GM23248 (cell line): ENCODE measurements around the gene DDR1. TPM values are rescaled to one million over a fixed set of nuclear protein-coding genes. Genes with fewer than 3 reads are reported as not detected.
"Not testable (repeated sequence)": the region's sequence is repeated elsewhere in the genome, so short reads cannot be mapped to it uniquely, and the experiment has no call there.

Experiments used
- DNase-seq: peaks from one replicate; pipeline ENCODE4 v3.0.0-alpha.2; 2015
- H2AFZ ChIP-seq: fragments of 200-600 bp; sonication (generic); 2 replicates; pipeline ENCODE4 v1.6.1; 2016; ENCODE audit warnings: antibody characterized with exemption
- H3F3A ChIP-seq: fragments of 200-600 bp; sonication (generic); 2 replicates; pipeline ENCODE4 v1.6.1; 2016; ENCODE audit warnings: mild to moderate bottlenecking, antibody characterized with exemption, mixed run types; ENCODE audit not compliant: insufficient read depth
- H3K27ac ChIP-seq: fragments of 200-600 bp; sonication (generic); 2 replicates; pipeline ENCODE4 v1.5.1; 2016; ENCODE audit warnings: mild to moderate bottlenecking
- H3K27me3 ChIP-seq: fragments of 200-600 bp; sonication (generic); replicated peaks from 2 replicates; pipeline ENCODE4 v1.6.1; 2016; ENCODE audit warnings: mild to moderate bottlenecking; ENCODE audit not compliant: insufficient read depth
- H3K36me3 ChIP-seq: fragments of 200-600 bp; sonication (generic); 2 replicates; pipeline ENCODE4 v1.6.1; 2016; ENCODE audit warnings: low read depth, mild to moderate bottlenecking
- H3K4me1 ChIP-seq: fragments of 200-600 bp; sonication (generic); 2 replicates; pipeline ENCODE4 v1.6.1; 2016; ENCODE audit warnings: mild to moderate bottlenecking; ENCODE audit not compliant: insufficient read depth
- H3K4me2 ChIP-seq: fragments of 200-600 bp; sonication (generic); one replicate; pipeline ENCODE4 v1.6.1; 2016; ENCODE audit warnings: mild to moderate bottlenecking; ENCODE audit not compliant: unreplicated experiment
- H3K4me3 ChIP-seq: fragments of 200-600 bp; sonication (generic); 2 replicates; pipeline ENCODE4 v1.5.1; 2016; ENCODE audit warnings: mild to moderate bottlenecking
- H3K79me2 ChIP-seq: fragments of 200-600 bp; sonication (generic); 2 replicates; pipeline ENCODE4 v1.6.1; 2016; ENCODE audit warnings: mild to moderate bottlenecking; ENCODE audit not compliant: insufficient read depth
- H3K9ac ChIP-seq: fragments of 200-600 bp; sonication (generic); 2 replicates; pipeline ENCODE4 v1.6.1; 2016; ENCODE audit warnings: mild to moderate bottlenecking
- H3K9me2 ChIP-seq: fragments of 200-600 bp; sonication (generic); 2 replicates; pipeline ENCODE4 v1.6.1; 2016; ENCODE audit warnings: mixed run types, mild to moderate bottlenecking, moderate library complexity; ENCODE audit not compliant: insufficient read depth
- H3K9me3 ChIP-seq: fragments of 200-600 bp; sonication (generic); one replicate; pipeline ENCODE4 v1.6.1; 2017; ENCODE audit warnings: low read depth
- H4K20me1 ChIP-seq: fragments of 200-600 bp; sonication (generic); 2 replicates; pipeline ENCODE4 v1.6.0; 2016; ENCODE audit not compliant: insufficient read depth
- EZH2 ChIP-seq: fragments of 200-600 bp; sonication (generic); IDR thresholded peaks from 2 replicates; pipeline ENCODE4 v1.6.1; 2018; ENCODE audit warnings: antibody characterized with exemption, mild to moderate bottlenecking; ENCODE audit not compliant: insufficient read depth, poor library complexity, severe bottlenecking
- EZH2phosphoT487 ChIP-seq: fragments of 200-600 bp; sonication (generic); IDR thresholded peaks from 2 replicates; pipeline ENCODE4 v1.6.1; 2018; ENCODE audit warnings: antibody characterized with exemption, moderate library complexity, mild to moderate bottlenecking, low read depth; ENCODE audit not compliant: insufficient read depth
- WGBS, 2 experiments: methylation state at CpG; one replicate each; pipeline ENCODE4 v1.1.6; 2015 to 2017; ENCODE audit warnings: low lambda C conversion rate in 2 of 2, low coverage in 1 of 2; ENCODE audit errors: missing lambda C conversion rate in 2 of 2; 5-methylcytosine and 5-hydroxymethylcytosine counted together
- in situ Hi-C: fragments of 300-500 bp; cut with MboI; formaldehyde crosslinking; loops from 2 replicates; pipeline ENCODE4 v1.15.0; 2020
- polyA plus RNA-seq: library from polyadenylated mRNA; unstranded; fragments of >200 nt; fragmentation: Nextera tagmentation; extraction: Ambion mirVana; gene quantifications from 2 replicates; pipeline ENCODE4 v1.2.1, GENCODE V29; 2016
- total RNA-seq: library from RNA; depleted of rRNA; stranded (reverse); fragments of >200 nt; shearing (Covaris generic); gene quantifications from 2 replicates; pipeline ENCODE4 v1.2.3, GENCODE V29; 2014

DDR1 gene
- total and polyA plus RNA-seq, 2 experiments from 2014 or later = 16.9 to 27.0 TPM

GRCh38 chr6:30917041-30917440, 32.7 kb downstream of the DDR1 start:
- H3K4me2 ChIP-seq = no peak overlapping the region
- 91 to 92% methylated on average over 7 of the region's 7 CpGs for WGBS, 2 experiments
- H2AFZ ChIP-seq = no peak overlapping the region
- H3K36me3 ChIP-seq = 0 out of 2 replicates have a peak, but pooled peaks cover 3% of the 10 kb centered on the region
- H3K9ac ChIP-seq = 0 out of 2 replicates have a peak overlapping the region, but pooled peaks have one; percentile 7
- H3K4me1 ChIP-seq = no peaks in the 10 kb centered on the region
- H4K20me1 ChIP-seq = no peaks in the 10 kb centered on the region
- no peaks in the 10 kb centered on the region for H3K9me3 ChIP-seq
- peaks cover 12% of the 10 kb centered on the region for H3F3A ChIP-seq
- H3K27ac ChIP-seq = no peak overlapping the region
- TF ChIP-seq EZH2phosphoT487 (no peak), EZH2 (no peak)
- in situ Hi-C loops = loop anchor here (10.0 kb wide), 1 partner anchor 158 kb away; no protein-coding TSS in a partner anchor
- H3K4me3 ChIP-seq = no peak overlapping the region
- no peaks in the 10 kb centered on the region for H3K79me2 ChIP-seq
- no peaks in the 10 kb centered on the region for H3K9me2 ChIP-seq
- H3K27me3 ChIP-seq = no peaks in the 10 kb centered on the region
- no peak for DNase-seq

GRCh38 chr6:30917487-30917886, 33.2 kb downstream of the DDR1 start:
- peaks cover 11% of the 10 kb centered on the region for H3F3A ChIP-seq
- no peak overlapping the region for H2AFZ ChIP-seq
- H3K27me3 ChIP-seq = no peaks in the 10 kb centered on the region
- no peaks in the 10 kb centered on the region for H3K9me2 ChIP-seq
- H3K9ac ChIP-seq = no peak overlapping the region
- 94 to 97% methylated on average over 8 of the region's 8 CpGs for WGBS, 2 experiments
- 0 out of 2 replicates have a peak, but pooled peaks cover 3% of the 10 kb centered on the region for H3K36me3 ChIP-seq
- DNase-seq = no peak
- H3K27ac ChIP-seq = no peak overlapping the region
- no peaks in the 10 kb centered on the region for H3K79me2 ChIP-seq
- H3K4me3 ChIP-seq = no peak overlapping the region
- no peaks in the 10 kb centered on the region for H3K4me1 ChIP-seq
- in situ Hi-C loops = loop anchor here (10.0 kb wide), 1 partner anchor 157 kb away; no protein-coding TSS in a partner anchor
- H3K9me3 ChIP-seq = no peaks in the 10 kb centered on the region
- no peak overlapping the region for H3K4me2 ChIP-seq
- TF ChIP-seq EZH2 (no peak), EZH2phosphoT487 (no peak)
- no peaks in the 10 kb centered on the region for H4K20me1 ChIP-seq

- in situ Hi-C loops = loop anchor here (10.0 kb wide), 1 partner anchor 156 kb away; no protein-coding TSS in a partner anchor
- WGBS, 2 experiments = 97 to 99% methylated on average over 8 of the region's 8 CpGs
- no peak overlapping the region for H2AFZ ChIP-seq
Observed at GRCh38 chr6:30918670-30919069, 34.4 kb downstream of the DDR1 start.

GRCh38 chr6:30922447-30922852, 38.1 kb downstream of the DDR1 start:
- WGBS, 2 experiments = 90 to 94% methylated on average over 7 of the region's 7 CpGs
- no peak overlapping the region for H2AFZ ChIP-seq
- TF ChIP-seq EZH2 = no peak
- TF ChIP-seq EZH2phosphoT487 = no peak
- in situ Hi-C loops = no loop called here
- H3K4me2 ChIP-seq = no peak overlapping the region
- no peaks in the 10 kb centered on the region for H3K27me3 ChIP-seq
- H3K9me2 ChIP-seq = no peaks in the 10 kb centered on the region
- no peak overlapping the region for H3K4me3 ChIP-seq
- no peaks in the 10 kb centered on the region for H3K4me1 ChIP-seq
- H3K79me2 ChIP-seq = no peaks in the 10 kb centered on the region
- DNase-seq = no peak
- H3K36me3 ChIP-seq = 0 out of 2 replicates have a peak, but pooled peaks cover 3% of the 10 kb centered on the region
- H3K9me3 ChIP-seq = no peaks in the 10 kb centered on the region
- H3F3A ChIP-seq = no peaks in the 10 kb centered on the region
- no peak overlapping the region for H3K27ac ChIP-seq
- H3K9ac ChIP-seq = no peak overlapping the region
- no peaks in the 10 kb centered on the region for H4K20me1 ChIP-seq

More at GRCh38 chr6:30918670-30919069, 34.4 kb downstream of the DDR1 start:
- H3K9me2 ChIP-seq = no peaks in the 10 kb centered on the region
- no peaks in the 10 kb centered on the region for H3K27me3 ChIP-seq
- TF ChIP-seq EZH2phosphoT487 (no peak), EZH2 (no peak)
- H3F3A ChIP-seq = no peaks in the 10 kb centered on the region; the same call in 1 of the 2 replicates
- no peaks in the 10 kb centered on the region for H3K9me3 ChIP-seq
- no peaks in the 10 kb centered on the region for H4K20me1 ChIP-seq
- no peaks in the 10 kb centered on the region for H3K79me2 ChIP-seq
- H3K9ac ChIP-seq = no peak overlapping the region
- DNase-seq = no peak
- H3K4me1 ChIP-seq = no peaks in the 10 kb centered on the region
- H3K4me2 ChIP-seq = no peak overlapping the region
- no peak overlapping the region for H3K27ac ChIP-seq
- H3K36me3 ChIP-seq = 0 out of 2 replicates have a peak, but pooled peaks cover 3% of the 10 kb centered on the region
- H3K4me3 ChIP-seq = no peak overlapping the region

GRCh38 chr6:30924040-30924627, 39.8 kb downstream of the DDR1 start:
- H3F3A ChIP-seq, DNase-seq, H3K4me3 ChIP-seq, H2AFZ ChIP-seq, H3K9me2 ChIP-seq, H3K79me2 ChIP-seq, H3K9me3 ChIP-seq, H3K27me3 ChIP-seq, H4K20me1 ChIP-seq, H3K9ac ChIP-seq, H3K36me3 ChIP-seq, H3K27ac ChIP-seq, H3K4me1 ChIP-seq, in situ Hi-C loops, H3K4me2 ChIP-seq: not testable (repeated sequence)
- 86 to 93% methylated on average over 7 to 9 of the region's 9 CpGs for WGBS, 2 experiments
